Measurements from ENCODE around the gene SERPINA1.
A peak's percentile ranks its signal among the peaks of the same experiment; 100 is the strongest.
"Not testable (repeated sequence)": the region's sequence is repeated elsewhere in the genome, so short reads cannot be mapped to it uniquely, and the experiment has no call there.

Gene SERPINA1

GRCh38 chr14:94368956-94369355 is 19.4 kb downstream of the SERPINA1 start:
- no peak for DNase-seq

- no peak for DNase-seq
These were observed 20.2 kb downstream of the SERPINA1 start for GRCh38 chr14:94368243-94368590.

GRCh38 chr14:94367347-94368242 is 20.8 kb downstream of the SERPINA1 start:
- no peak for DNase-seq

- DNase-seq, result no peak
These were observed 22.1 kb downstream of the SERPINA1 start, which contains the start of gene SERPINA2 for GRCh38 chr14:94366146-94366915. SERPINA2 (minus strand) TSS chr14:94366698.

DNA sequence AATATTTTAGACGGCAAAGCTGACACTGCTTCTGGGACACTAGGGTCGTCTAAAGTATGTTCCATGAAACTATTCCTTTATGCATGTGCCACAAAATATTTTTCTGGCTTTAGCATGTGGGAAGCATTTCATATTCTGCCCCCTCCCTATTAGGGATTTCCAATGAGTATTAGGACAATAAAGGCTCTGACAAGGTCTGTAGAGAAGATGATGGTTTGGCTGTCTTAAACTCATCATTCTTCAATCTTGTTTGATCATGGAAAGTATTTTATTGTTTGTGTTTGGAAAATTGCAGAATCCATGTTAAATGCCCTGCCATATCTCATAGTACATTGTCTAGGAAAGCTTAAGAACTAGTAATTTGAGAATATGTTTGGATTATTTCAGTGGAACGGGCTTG is 22.8 kb downstream of the SERPINA1 start:
- DNase-seq, result no peak

DNA sequence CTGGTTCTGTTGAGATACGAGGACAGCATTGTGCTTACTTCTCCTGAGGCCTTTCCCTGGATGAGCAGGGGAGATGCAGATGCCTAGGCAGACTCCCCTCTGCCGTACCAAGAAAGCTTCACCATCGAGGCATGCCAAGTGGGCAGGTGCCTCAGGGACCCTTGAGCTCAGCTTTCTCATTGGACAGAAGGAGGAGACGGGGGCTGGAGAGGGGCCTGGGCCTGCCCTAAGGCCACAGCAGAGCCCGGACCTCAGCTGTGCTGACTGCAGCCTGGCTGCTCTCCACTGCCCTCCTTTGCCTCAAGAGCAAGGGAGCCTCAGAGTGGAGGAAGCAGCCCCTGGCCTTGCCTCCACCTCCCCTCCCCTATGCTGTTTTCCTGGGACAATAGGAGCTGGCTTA is 23.4 kb downstream of the SERPINA1 start:
- no peak for DNase-seq

DNA sequence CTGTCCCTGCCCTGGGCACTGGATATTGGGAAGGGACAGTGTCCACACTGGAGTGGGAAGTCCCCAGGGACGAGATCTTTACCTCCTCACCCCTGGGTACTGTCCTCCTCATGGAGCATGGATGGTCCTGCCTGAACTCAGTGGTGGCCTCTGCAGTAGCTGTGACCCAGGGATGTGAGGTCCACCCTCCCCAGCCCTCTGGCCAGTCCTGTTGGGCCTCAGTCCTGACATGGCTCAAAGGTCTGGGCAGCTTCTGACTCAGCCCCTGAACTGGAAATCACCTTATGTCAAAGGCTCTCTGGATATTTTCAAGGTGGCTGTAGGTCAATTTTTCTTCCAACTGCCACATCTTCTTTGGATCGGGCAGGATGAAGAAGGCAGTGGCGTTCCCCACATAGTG is 24.4 kb downstream of the SERPINA1 start:
- no peak for DNase-seq

DNA sequence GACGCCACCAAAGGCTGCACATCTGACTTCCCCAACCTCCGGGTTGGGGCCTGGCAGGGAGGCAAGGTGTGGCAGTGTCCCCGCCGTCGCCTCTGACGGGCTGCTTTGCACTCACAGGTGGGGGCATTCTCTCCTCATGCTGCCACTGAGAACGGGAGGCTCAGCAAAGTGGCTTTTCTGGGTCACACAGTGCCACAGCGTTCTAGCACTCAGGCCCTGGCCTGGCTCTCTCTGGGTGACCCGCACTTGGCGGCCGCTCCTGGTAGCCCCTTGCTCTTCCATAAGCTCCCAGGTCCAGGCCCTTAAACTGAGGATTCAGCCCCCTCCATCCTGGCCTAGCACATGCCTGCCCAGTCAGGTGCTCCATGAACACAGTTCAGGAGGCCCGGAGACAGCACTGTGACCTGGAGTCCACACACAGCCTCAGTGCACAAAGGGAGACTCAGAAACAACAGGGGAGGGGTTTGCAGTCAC is 25.2 kb downstream of the SERPINA1 start:
- no peak for DNase-seq

- no peak for DNase-seq
These were observed 25.7 kb downstream of the SERPINA1 start for GRCh38 chr14:94362614-94363133.

- no peak for DNase-seq
These were observed 26.7 kb downstream of the SERPINA1 start for GRCh38 chr14:94361682-94362081.

- no peak for DNase-seq
These were observed 27.3 kb downstream of the SERPINA1 start for GRCh38 chr14:94360945-94361565.

- no peak for DNase-seq
These were observed 31.2 kb downstream of the SERPINA1 start for GRCh38 chr14:94357166-94357565.

DNA sequence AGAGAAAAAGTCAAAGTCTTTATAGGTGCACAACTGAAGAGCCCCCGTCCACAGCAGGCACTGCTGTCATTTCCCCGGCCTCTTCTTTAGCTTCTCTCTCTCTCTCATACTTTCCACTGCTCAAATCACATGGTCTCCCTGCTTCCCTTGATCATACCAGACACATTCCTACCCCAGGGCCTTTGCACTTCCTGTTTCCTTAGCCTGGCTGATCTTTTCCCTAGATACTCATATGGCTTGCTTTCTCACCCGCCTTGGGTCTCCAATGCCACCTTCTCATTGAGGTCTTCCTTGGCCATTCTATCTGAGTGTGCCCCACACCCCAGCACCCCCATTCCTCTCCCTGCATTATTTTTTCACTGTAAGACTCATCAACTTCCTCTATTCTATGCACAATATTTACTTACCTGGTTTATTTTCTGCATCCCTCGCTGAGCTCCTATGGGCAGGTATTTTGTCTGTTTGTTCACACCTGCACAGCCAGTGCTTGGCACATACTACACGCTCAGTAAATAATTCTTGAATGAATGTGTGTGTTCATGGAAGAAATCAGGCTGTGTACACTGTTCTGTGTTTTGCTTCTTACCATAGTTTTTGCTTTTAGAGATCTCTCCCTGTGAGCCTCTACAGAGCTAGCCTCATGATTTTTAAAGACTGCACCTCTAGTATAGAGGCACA is 31.9 kb downstream of the SERPINA1 start:
- DNase-seq, result no peak

DNA sequence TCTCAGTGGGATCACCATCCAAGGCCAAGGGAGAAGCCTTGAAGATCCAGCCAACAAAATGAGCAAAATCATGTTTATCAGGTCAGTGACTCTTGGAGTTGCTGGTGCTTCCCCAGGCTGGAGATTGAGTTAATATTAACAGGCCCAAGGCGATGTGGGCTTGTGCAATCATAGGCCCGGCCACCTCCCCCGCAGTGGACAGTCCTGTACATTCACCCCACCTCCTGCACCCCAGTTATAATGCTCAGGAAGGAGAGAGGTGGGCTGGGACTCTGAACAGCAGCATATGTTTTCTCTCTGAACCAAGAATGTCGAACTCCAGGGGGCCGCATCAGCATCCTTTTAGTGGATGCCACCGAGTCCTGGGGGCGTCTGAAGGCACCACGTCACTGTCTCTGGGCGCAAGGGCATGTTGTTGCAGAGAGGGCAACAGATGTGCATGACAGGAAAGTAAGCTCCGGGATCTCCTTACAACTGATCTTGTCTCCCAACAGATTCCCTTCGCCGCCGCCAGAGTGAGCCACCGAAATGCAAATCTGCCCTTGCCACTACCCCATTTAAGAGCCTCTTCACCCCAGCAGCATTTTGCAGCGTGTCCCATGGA is 33.1 kb downstream of the SERPINA1 start:
- DNase-seq, result peak; percentile 2

DNA sequence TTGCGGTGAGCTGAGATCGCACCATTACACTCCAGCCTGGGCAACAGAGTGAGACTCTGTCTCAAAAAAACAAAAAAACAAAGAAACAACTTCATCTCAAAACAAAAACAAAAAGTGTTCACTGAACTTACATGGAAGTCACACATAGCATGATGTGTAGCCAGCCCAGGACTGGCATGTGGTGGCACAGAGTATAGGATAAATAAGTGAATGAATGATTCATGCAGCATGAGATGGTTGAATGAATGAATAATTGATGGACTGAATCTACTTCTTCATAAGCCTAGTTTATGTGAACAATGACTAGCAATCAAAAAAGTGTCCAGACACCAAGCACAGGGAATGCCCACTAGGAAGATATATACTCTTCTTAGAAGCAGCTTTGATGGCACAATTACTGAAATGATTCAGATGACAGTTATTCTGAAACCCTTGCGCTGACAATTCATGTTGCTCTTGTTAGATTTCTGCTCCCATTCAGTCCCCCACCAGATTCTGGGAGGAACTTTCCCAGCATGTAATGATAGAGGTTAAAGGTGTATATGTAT is 33.7 kb downstream of the SERPINA1 start:
- no peak for DNase-seq

GRCh38 chr14:94354190-94354589 is 34.2 kb downstream of the SERPINA1 start:
- not testable (repeated sequence) for DNase-seq

- DNase-seq, result no peak
These were observed 39.1 kb downstream of the SERPINA1 start for GRCh38 chr14:94349276-94349675.

- DNase-seq, result no peak
These were observed 39.6 kb downstream of the SERPINA1 start for GRCh38 chr14:94348836-94349235.

DNA sequence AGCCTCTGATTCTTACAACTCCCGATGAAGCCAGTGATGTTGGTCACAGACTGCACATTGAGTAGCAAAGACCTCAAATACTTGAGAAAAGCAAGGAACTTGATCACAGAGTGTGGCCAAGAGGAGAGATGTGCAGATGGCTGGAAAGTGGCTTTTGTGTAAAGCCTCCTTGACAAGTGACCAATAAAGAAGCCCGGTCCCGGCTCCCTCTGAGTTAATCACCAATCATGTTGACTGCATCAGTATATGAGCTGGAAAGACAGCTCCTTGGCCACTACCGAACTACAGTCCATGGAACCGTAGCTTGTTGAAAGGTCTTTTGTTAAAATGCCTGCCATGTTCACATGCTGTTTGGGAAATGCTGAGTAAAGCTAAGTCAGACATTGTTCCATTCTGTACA is 41.6 kb downstream of the SERPINA1 start:
- DNase-seq, result no peak

DNA sequence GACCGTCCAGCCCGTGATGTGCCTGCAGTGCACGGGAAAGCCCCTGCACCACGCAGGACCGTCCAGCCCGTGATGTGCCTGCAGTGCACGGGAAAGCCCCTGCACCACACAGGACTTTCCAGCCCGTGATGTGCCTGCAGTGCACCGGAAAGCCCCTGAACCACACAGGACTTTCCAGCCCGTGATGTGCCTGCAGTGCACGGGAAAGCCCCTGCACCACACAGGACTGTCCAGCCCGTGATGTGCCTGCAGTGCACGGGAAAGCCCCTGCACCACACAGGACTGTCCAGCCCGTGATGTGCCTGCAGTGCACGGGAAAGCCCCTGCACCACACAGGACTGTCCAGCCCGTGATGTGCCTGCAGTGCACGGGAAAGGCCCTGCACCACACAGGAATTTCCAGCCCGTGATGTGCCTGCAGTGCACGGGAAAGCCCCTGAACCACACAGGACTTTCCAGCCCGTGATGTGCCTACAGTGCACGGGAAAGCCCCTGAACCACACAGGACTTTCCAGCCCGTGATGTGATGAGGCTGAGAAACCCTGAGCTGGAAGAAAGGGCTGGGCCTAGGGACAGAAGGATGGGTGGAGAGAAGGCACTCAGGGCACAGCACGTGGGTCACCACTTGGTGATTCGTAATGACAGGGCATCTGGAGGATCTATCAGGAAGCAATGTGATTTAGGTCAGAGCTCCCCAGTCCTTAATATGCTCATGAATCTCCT is 42.2 kb downstream of the SERPINA1 start:
- DNase-seq, result not testable (repeated sequence)
